ENCODE results near the gene GAL.

GAL gene

DNA sequence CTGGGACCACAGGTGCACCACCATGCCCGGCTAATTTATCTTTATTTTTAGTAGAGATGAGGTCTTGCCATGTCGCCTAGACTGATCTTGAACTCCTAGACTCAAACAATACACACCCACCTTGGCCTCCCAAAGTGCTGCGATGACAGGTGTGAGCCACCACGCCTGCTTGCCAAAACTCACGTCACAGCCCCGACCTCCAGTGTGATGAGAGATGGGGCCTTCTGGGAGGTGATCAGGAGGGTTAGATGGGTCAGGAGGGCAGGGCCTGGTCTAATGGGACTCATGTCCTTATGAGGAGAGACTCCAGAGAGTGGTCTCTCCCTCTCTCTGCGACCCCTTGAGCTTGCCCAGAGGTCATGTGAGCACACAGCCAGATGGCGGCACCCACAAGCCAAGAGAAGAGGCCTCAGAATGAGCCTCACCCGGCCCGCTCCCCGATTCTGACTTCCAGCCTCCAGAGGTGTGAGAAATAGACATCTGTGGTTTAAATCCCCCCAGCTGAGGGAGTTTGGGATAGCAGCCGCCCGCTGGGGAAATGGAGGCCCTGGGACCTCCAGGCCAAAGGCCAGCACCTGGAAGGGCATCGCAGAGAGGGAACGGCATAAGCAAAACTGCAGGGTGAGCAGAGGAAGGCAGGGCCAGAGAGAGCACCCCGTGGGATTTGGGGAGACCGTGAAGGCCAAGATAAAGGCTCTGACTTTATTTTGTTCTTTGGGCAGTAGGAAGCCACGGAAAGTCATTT lies 24.1 kb upstream of the GAL start:
- Histone ChIP-seq H3K27me3 (ENCODE audit: insufficient read depth, poor library complexity, severe bottlenecking) (no peaks in the 10 kb centered on the region), H3K27ac (replicated peaks) (no peak overlapping the region), H3K4me3 (replicated peaks; ENCODE audit: insufficient read depth, low read length) (no peak overlapping the region)
- no peak for DNase-seq (ENCODE audit: low read depth in 1 of 2, low spot score in 1 of 2)
- TF ChIP-seq, protein P1, sequence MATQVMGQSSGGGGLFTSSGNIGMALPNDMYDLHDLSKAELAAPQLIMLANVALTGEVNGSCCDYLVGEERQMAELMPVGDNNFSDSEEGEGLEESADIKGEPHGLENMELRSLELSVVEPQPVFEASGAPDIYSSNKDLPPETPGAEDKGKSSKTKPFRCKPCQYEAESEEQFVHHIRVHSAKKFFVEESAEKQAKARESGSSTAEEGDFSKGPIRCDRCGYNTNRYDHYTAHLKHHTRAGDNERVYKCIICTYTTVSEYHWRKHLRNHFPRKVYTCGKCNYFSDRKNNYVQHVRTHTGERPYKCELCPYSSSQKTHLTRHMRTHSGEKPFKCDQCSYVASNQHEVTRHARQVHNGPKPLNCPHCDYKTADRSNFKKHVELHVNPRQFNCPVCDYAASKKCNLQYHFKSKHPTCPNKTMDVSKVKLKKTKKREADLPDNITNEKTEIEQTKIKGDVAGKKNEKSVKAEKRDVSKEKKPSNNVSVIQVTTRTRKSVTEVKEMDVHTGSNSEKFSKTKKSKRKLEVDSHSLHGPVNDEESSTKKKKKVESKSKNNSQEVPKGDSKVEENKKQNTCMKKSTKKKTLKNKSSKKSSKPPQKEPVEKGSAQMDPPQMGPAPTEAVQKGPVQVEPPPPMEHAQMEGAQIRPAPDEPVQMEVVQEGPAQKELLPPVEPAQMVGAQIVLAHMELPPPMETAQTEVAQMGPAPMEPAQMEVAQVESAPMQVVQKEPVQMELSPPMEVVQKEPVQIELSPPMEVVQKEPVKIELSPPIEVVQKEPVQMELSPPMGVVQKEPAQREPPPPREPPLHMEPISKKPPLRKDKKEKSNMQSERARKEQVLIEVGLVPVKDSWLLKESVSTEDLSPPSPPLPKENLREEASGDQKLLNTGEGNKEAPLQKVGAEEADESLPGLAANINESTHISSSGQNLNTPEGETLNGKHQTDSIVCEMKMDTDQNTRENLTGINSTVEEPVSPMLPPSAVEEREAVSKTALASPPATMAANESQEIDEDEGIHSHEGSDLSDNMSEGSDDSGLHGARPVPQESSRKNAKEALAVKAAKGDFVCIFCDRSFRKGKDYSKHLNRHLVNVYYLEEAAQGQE (IDR thresholded peaks at IDR 0.05; ENCODE audit: insufficient replicate concordance, low read depth), result no peak
- TF ChIP-seq GABPA (IDR thresholded peaks at IDR 0.05; ENCODE audit: low read depth), result no peak
- TF ChIP-seq, protein P2, sequence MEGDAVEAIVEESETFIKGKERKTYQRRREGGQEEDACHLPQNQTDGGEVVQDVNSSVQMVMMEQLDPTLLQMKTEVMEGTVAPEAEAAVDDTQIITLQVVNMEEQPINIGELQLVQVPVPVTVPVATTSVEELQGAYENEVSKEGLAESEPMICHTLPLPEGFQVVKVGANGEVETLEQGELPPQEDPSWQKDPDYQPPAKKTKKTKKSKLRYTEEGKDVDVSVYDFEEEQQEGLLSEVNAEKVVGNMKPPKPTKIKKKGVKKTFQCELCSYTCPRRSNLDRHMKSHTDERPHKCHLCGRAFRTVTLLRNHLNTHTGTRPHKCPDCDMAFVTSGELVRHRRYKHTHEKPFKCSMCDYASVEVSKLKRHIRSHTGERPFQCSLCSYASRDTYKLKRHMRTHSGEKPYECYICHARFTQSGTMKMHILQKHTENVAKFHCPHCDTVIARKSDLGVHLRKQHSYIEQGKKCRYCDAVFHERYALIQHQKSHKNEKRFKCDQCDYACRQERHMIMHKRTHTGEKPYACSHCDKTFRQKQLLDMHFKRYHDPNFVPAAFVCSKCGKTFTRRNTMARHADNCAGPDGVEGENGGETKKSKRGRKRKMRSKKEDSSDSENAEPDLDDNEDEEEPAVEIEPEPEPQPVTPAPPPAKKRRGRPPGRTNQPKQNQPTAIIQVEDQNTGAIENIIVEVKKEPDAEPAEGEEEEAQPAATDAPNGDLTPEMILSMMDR (IDR thresholded peaks at IDR 0.05; ENCODE audit: insufficient read depth, low read length), result no peak

DNA sequence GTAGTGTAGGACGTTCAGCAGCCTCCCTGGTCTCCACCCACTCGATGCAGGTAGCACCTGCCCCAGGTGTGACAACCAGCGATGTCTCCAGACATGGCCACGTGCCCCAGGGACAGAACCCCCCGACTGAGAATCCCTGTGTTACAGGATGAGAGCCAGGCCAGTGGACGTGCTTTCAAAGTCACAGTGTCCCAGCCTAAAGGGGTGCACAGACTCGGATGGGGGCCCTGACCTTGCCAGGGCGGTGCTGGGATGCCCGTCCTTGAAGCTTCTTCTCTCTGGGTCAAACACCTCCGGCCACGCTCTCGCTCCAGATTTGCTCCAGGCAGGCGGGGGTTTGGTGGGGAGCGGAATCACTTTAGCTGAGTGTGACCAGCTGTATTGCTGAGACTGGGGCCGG lies 23.3 kb upstream of the GAL start:
- no peak for DNase-seq (ENCODE audit: low read depth in 1 of 2, low spot score in 1 of 2)
- TF ChIP-seq, protein P1 (IDR thresholded peaks at IDR 0.05; ENCODE audit: insufficient replicate concordance, low read depth), result no peak
- no peak for TF ChIP-seq GABPA (IDR thresholded peaks at IDR 0.05; ENCODE audit: low read depth)
- TF ChIP-seq POLR2AphosphoS5 (IDR thresholded peaks at IDR 0.05; ENCODE audit: low read depth), result no peak
- TF ChIP-seq, protein P2 (IDR thresholded peaks at IDR 0.05; ENCODE audit: insufficient read depth, low read length), result no peak
- no peak for TF ChIP-seq SPI1 (IDR thresholded peaks at IDR 0.05; ENCODE audit: borderline replicate concordance, low read depth)
- Histone ChIP-seq H3K27me3 (ENCODE audit: insufficient read depth, poor library complexity, severe bottlenecking) (no peaks in the 10 kb centered on the region), H3K27ac (replicated peaks) (no peak overlapping the region), H3K4me3 (replicated peaks; ENCODE audit: insufficient read depth, low read length) (no peak overlapping the region)

DNA sequence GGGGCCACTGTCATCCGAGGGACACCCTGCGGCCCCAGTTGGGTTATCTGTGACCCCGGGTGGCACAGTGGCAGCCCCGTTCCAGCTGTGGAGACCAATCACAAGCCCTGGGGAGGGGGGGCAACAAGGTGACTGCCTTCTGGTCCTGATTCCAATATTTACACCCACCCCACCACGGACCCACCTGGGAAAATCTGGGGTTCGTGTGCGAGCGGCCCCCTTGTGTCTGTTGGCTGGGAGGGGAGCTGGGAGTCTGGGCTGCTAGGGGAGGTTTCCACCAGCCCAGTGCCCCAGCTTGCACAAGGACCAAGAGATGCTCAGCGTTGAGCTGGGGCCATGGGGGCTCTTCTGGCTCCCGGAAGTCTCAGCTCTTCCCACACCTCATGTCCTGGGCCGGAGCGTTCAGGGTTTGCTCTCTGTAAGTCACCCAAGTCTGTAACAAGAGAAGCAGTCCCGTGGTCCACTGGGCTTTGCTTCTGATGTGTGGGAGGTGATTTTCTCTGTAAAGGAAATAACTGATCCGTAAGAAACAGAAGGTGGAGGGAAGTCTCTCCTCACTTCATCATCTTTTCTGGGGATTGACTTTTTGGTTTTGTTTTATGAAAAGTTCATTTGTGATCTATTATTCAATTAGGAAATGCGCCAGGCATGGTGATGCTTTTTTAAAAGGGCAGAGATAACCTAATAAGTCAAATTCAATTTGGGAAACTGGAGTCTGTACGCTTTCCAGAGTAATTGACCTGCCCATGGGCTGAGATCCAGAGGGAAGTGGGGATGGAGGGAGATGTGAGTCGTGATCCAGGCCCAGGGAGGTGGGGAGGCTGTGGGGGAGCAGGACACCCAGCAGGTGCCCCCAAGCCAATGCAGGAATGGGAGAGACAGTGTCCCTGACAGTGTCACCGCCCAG lies 22.4 kb upstream of the GAL start:
- no peak overlapping the region for H3K27ac ChIP-seq (replicated peaks)
- TF ChIP-seq SPI1 (IDR thresholded peaks at IDR 0.05; ENCODE audit: borderline replicate concordance, low read depth), result no peak
- TF ChIP-seq, protein P1 (IDR thresholded peaks at IDR 0.05; ENCODE audit: insufficient replicate concordance, low read depth), result no peak
- TF ChIP-seq, protein P2 (IDR thresholded peaks at IDR 0.05; ENCODE audit: insufficient read depth, low read length), result no peak
- no peak for TF ChIP-seq POLR2AphosphoS5 (IDR thresholded peaks at IDR 0.05; ENCODE audit: low read depth)
- no peak for TF ChIP-seq GABPA (IDR thresholded peaks at IDR 0.05; ENCODE audit: low read depth)
- DNase-seq (ENCODE audit: low read depth in 1 of 2, low spot score in 1 of 2), result no peak
- no peaks in the 10 kb centered on the region for H3K27me3 ChIP-seq (ENCODE audit: insufficient read depth, poor library complexity, severe bottlenecking)
- H3K4me3 ChIP-seq (replicated peaks; ENCODE audit: insufficient read depth, low read length), result no peak overlapping the region

Data from HL-60 (cell line).